Measurements from ENCODE around the gene IL31RA. TPM values are rescaled to one million over a fixed set of nuclear protein-coding genes. Genes with fewer than 3 reads are reported as not detected.

IL31RA gene
- total and polyA plus RNA-seq, 7 donors: 0.04 to 2.0 (median 0.20) TPM; not detected in 2

DNA sequence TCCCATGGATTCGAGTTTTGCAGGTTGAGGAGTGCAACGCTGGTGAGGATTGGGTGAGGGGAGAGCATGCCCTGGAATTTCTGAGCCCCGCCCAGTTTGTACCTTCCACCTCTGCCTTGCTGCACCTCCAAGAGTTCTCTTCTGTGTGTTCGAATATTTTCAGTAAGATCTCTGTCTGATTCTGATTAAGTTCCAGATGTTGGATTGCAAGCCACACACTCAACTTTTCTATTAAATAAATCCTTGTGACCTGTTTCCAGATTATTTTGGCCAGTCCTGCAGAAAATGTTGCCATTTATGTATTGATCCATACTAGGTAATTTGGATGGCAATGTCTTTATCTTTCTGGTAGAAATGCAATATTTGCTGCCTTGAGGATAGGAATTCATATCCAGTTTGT is 54.1 kb downstream of the IL31RA start:
- 71 to 90% (median 74%) methylated on average over 4 of the region's 4 CpGs for WGBS, 3 donors
- ATAC-seq: no peak

DNA sequence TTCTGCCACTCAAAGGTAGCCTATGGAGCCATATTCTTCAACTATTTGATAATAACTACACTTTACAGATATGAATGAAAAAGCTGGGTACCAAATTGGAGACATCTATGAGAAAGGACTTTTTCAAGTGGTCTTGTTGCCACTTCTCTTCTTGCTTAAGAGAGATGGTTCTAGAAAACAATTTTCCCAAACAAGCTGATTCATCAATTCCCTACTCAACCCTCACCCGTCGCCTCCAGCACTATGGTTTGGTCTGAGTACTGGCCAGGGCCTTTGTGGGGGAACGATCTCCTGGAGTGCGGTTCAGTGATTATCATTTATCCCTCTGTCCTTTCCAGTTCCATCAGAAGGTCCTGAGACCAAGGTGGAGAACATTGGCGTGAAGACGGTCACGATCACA is 56.8 kb downstream of the IL31RA start:
- H3K27me3 ChIP-seq (ENCODE audit: insufficient read depth in 3 of 3, low read length in 2 of 3): no peaks in the 10 kb centered on the region
- 93 to 97% (median 96%) methylated on average over 7 of the region's 7 CpGs for WGBS, 3 donors
- intact Hi-C loops (cut with DNase I): no loop called here
- no peak overlapping the region for H3K4me3 ChIP-seq
- no peaks in the 10 kb centered on the region for H3K9me3 ChIP-seq
- TF ChIP-seq, protein P1, sequence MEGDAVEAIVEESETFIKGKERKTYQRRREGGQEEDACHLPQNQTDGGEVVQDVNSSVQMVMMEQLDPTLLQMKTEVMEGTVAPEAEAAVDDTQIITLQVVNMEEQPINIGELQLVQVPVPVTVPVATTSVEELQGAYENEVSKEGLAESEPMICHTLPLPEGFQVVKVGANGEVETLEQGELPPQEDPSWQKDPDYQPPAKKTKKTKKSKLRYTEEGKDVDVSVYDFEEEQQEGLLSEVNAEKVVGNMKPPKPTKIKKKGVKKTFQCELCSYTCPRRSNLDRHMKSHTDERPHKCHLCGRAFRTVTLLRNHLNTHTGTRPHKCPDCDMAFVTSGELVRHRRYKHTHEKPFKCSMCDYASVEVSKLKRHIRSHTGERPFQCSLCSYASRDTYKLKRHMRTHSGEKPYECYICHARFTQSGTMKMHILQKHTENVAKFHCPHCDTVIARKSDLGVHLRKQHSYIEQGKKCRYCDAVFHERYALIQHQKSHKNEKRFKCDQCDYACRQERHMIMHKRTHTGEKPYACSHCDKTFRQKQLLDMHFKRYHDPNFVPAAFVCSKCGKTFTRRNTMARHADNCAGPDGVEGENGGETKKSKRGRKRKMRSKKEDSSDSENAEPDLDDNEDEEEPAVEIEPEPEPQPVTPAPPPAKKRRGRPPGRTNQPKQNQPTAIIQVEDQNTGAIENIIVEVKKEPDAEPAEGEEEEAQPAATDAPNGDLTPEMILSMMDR (IDR thresholded peaks at IDR 0.05): no peak
- H3K4me1 ChIP-seq: peaks cover 3% of the 10 kb centered on the region
- H3K36me3 ChIP-seq (ENCODE audit: insufficient read depth in 1 of 2, low read depth in 1 of 2): no peaks in the 10 kb centered on the region
- ATAC-seq (no peak), DNase-seq (no peak)
- no peak overlapping the region for H3K27ac ChIP-seq

More for the DNA sequence above, 54.1 kb downstream of the IL31RA start:
- no peak overlapping the region for H3K4me3 ChIP-seq
- TF ChIP-seq, protein P1 (IDR thresholded peaks at IDR 0.05): no peak
- no peak for DNase-seq
- no peak overlapping the region for H3K27ac ChIP-seq
- H3K27me3 ChIP-seq (ENCODE audit: insufficient read depth in 3 of 3, low read length in 2 of 3): no peaks in the 10 kb centered on the region
- intact Hi-C loops (cut with DNase I): no loop called here
- no peaks in the 10 kb centered on the region for H3K9me3 ChIP-seq
- H3K36me3 ChIP-seq (ENCODE audit: insufficient read depth in 1 of 2, low read depth in 1 of 2): no peaks in the 10 kb centered on the region
- peaks cover 12% of the 10 kb centered on the region for H3K4me1 ChIP-seq

DNA sequence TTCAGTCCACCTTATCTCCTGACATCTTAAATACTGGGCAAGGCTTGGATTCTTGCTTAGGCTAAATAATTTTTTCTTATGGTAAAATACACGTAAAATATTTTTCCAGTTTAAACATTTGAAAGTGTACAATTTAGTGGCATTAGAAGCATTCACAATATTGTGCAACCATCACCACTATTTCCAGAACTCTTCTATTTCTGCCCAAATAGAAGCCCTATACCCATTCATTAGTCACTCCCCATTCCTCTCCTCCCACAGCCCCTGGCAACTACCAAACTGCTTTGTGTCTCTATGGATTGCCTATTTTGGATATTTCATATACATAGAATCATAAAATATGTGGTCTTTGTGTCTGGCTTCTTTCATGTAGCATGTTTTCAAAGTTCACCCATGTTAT is 57.6 kb downstream of the IL31RA start:
- 61 to 94% (median 63%) methylated on average over 1 of the region's 1 CpG for WGBS, 3 donors
- no peaks in the 10 kb centered on the region for H3K36me3 ChIP-seq (ENCODE audit: insufficient read depth in 1 of 2, low read depth in 1 of 2)
- TF ChIP-seq, protein P1 (IDR thresholded peaks at IDR 0.05): no peak
- H3K4me3 ChIP-seq: no peak overlapping the region
- H3K4me1 ChIP-seq: no peaks in the 10 kb centered on the region
- no peak for DNase-seq
- no peaks in the 10 kb centered on the region for H3K27me3 ChIP-seq (ENCODE audit: insufficient read depth in 3 of 3, low read length in 2 of 3)
- no peak overlapping the region for H3K27ac ChIP-seq
- intact Hi-C loops (cut with DNase I): no loop called here
- ATAC-seq: no peak
- no peaks in the 10 kb centered on the region for H3K9me3 ChIP-seq

DNA sequence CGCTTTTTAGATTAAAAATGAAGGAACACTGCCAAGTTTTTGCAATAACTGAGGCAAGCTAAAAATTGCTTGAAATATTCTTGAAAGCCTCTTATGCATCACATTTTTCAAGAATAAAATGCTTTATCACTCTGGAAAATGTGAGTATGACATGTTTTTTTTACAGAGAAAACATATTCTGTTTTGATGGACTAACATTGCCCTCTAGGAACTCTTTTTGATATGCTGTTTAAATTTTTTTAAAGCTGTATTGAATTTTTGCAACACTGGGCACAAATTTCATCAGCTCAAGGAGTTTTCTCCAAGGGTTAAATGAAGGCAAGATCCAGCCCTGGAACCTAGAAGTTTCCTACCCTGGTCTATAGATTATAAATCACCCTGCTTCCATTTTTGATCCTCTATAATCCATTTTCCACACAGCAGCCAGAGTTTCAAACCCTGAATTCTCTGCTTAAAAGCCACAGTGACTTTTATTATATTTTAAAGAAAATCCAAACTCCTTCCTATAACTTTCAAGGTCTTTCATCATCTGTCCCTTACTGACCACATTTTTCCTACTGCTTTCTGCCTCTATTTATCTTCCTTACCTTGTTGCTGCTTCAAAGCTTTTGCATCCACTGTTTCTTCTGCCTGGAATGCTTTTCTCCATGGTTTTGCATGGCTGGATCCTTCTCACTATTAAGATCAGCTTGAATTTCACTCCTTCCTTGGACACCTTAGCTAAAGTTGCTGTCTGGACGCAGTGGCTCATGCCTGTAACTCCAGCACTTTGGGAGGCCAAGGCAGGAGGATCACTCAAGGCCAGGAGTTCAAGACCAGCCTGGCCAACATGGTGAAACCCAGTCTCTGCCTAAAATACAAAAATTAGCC is 60.9 kb downstream of the IL31RA start:
- no peaks in the 10 kb centered on the region for H3K36me3 ChIP-seq (ENCODE audit: insufficient read depth in 1 of 2, low read depth in 1 of 2)
- no peak overlapping the region for H3K4me3 ChIP-seq
- TF ChIP-seq, protein P1 (IDR thresholded peaks at IDR 0.05): no peak
- DNase-seq: no peak
- no peaks in the 10 kb centered on the region for H3K27me3 ChIP-seq (ENCODE audit: insufficient read depth in 3 of 3, low read length in 2 of 3)
- 66 to 69% (median 67%) methylated on average over 2 of the region's 2 CpGs for WGBS, 3 donors
- H3K27ac ChIP-seq: no peak overlapping the region
- intact Hi-C loops (cut with DNase I): no loop called here
- no peaks in the 10 kb centered on the region for H3K9me3 ChIP-seq
- H3K4me1 ChIP-seq: no peaks in the 10 kb centered on the region
- ATAC-seq: no peak
